Duodenal mucosa (tissue), 2 donors: ENCODE measurements around the gene PRR23E.

Experiments
- H3K27ac ChIP-seq: one replicate; pipeline ENCODE4 v1.7.0; 2013; ENCODE audit warnings: low read depth, low read length
- H3K27me3 ChIP-seq, 2 donors: one replicate each; pipeline ENCODE4 v1.7.0; 2013; ENCODE audit warnings: low read length in 2 of 2, control low read depth in 1 of 2; ENCODE audit not compliant: insufficient read depth in 2 of 2, control insufficient read depth in 1 of 2
- H3K36me3 ChIP-seq, 2 donors: one replicate each; pipeline ENCODE4 v1.7.0; 2013; ENCODE audit warnings: low read length in 2 of 2, control low read depth in 1 of 2; ENCODE audit not compliant: insufficient read depth in 2 of 2, control insufficient read depth in 1 of 2
- H3K4me1 ChIP-seq, 2 donors: one replicate each; pipeline ENCODE4 v1.7.0; 2013; ENCODE audit warnings: low read length in 2 of 2, control low read depth in 1 of 2; ENCODE audit not compliant: insufficient read depth in 2 of 2, control insufficient read depth in 1 of 2
- H3K4me3 ChIP-seq, 2 donors: one replicate each; pipeline ENCODE4 v1.7.0; 2013; ENCODE audit warnings: low read length in 2 of 2, low read depth in 1 of 2
- H3K9ac ChIP-seq, 2 donors: one replicate each; pipeline ENCODE4 v1.7.0; 2013; ENCODE audit warnings: low read length in 2 of 2, low read depth in 1 of 2
- H3K9me3 ChIP-seq, 2 donors: one replicate each; pipeline ENCODE4 v1.7.0; 2013; ENCODE audit warnings: low read length in 2 of 2, control low read depth in 1 of 2; ENCODE audit not compliant: control insufficient read depth in 1 of 2

PRR23E gene

DNA sequence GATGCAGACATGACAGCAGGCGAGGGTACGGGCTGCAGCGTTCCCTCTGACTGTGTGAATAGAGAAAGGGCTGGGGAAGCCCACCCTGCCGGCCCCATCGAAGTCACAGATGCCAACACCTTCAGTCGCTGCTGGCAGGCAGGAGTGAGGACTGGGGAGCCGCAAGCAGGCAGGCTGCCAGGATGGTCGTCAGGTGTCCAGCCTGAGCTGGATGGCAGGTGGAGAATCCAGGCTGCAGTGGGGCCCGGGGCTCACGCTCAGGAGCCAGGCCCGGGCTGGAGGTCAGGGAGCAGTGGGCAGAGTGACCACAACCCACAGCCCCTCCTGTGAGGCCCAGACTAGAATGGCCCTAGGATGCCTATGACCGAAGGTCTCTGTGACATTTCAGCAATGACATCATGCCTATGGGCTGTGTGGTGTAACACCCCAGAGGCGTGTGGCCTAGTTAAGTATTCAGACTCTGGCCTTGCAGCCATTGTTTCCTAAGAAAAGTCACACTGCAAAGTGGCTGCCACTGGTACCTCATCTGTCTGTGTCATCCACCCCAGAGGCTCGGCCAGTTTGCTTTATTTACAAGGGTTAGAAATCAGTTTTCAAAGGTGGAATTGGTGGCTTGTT is 15.7 kb downstream of the PRR23E start:
- Histone ChIP-seq H3K9me3 (no peaks in the 10 kb centered on the region), H3K4me3 (no peak overlapping the region), H3K27ac (no peak overlapping the region), H3K4me1 (no peaks in the 10 kb centered on the region), H3K9ac (no peak overlapping the region), H3K27me3 (no peaks in the 10 kb centered on the region), H3K36me3 (no peaks in the 10 kb centered on the region)

DNA sequence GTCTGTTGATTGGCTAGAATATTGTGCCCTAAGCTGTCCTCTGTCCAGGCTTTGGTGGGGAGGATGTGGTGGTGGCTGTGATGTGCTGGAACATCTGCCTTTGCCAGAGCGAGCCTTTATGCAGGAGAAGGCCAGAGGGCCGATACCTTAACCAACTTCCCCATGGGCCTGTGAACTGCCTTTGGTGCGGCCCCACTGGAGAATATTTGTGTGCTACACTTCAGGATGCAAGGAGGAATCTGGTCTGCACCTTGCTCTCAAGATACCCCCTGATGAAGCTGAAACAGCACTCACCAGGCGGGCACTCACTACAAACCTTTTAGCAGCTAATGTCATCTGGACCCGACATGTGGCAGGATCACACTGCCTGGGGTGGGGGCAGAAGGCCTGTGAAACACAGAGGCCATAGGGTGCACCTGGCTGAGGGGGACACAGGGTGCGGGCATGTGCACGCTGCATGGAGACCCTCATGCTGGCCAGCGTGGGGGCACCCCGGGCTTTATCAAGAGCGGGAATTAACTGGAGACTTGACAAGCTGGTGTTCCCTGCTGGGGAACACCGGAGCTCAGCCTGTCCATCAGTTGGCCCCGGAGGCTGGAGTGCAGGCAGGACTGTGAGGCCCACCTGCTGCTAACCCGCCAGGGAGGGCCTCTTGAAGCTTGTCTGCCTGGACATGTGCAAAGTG is 16.4 kb downstream of the PRR23E start:
- H3K36me3 ChIP-seq, result no peaks in the 10 kb centered on the region
- H3K4me1 ChIP-seq, result no peaks in the 10 kb centered on the region
- H3K27me3 ChIP-seq, result no peaks in the 10 kb centered on the region
- no peaks in the 10 kb centered on the region for H3K9me3 ChIP-seq
- H3K9ac ChIP-seq, result no peak overlapping the region
- H3K27ac ChIP-seq, result no peak overlapping the region
- H3K4me3 ChIP-seq, result no peak overlapping the region

DNA sequence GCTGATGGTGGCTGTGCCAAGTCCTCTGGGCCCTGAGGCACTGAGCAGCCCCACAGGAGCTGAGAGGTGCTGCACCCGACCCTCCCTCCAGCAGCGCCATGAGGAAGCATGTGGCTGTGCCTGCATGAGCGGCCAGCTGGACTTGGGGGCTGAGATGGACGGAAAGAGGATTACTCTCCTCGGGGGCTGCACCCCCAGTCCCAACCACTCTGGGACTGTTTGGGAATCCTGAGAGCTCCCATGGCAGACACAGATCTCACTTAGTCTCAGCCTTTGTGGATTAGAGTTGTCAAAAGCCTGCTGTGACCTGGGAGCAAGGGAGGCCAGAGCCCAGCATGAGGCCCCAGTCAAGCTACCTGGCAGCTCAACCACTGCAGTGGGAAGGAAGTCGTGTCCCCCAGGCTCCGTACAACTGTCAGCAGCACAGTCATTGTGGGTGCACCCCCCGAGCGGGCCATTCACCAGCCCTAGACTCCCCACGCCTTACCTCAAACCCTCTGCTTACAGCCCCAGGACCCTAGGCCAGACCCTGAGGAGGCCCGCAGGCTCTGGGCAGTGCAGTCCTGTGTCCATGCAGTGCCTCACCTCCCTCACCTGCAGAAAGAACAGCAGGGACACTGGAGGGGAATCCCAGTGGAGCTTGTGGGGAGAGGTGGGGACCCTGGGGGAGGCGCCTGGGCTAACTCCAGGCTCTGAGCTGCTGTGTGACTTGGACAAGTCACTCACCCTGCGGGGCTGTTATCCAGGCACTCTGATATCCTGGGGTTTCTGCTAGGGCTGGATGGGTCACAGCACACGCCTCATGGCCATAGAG is 17.1 kb downstream of the PRR23E start:
- no peak overlapping the region for H3K9ac ChIP-seq
- no peaks in the 10 kb centered on the region for H3K36me3 ChIP-seq
- H3K4me1 ChIP-seq, result no peaks in the 10 kb centered on the region
- no peak overlapping the region for H3K4me3 ChIP-seq
- H3K27me3 ChIP-seq, result peaks cover 0 to 3% of the 10 kb centered on the region in 2 donors
- no peak overlapping the region for H3K27ac ChIP-seq
- H3K9me3 ChIP-seq, result no peaks in the 10 kb centered on the region

DNA sequence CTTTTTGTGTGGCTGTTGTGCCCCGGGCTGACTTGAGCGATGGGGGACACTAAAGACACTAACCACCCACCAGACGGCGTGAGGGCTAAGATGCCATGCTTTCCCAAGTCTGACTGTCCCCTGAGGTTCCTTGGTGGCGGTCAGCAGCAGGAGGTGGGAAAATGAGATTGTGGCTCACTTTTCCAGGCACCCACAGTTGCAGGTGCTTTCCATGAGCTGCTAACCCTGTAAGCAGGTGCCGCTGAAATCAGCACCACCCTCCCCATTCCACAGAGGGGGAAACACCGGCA is 17.7 kb downstream of the PRR23E start:
- peaks cover 0 to 3% of the 10 kb centered on the region in 2 donors for H3K27me3 ChIP-seq
- no peak overlapping the region for H3K9ac ChIP-seq
- H3K36me3 ChIP-seq, result no peaks in the 10 kb centered on the region
- no peaks in the 10 kb centered on the region for H3K4me1 ChIP-seq
- no peak overlapping the region for H3K27ac ChIP-seq
- H3K9me3 ChIP-seq, result no peaks in the 10 kb centered on the region
- no peak overlapping the region for H3K4me3 ChIP-seq

DNA sequence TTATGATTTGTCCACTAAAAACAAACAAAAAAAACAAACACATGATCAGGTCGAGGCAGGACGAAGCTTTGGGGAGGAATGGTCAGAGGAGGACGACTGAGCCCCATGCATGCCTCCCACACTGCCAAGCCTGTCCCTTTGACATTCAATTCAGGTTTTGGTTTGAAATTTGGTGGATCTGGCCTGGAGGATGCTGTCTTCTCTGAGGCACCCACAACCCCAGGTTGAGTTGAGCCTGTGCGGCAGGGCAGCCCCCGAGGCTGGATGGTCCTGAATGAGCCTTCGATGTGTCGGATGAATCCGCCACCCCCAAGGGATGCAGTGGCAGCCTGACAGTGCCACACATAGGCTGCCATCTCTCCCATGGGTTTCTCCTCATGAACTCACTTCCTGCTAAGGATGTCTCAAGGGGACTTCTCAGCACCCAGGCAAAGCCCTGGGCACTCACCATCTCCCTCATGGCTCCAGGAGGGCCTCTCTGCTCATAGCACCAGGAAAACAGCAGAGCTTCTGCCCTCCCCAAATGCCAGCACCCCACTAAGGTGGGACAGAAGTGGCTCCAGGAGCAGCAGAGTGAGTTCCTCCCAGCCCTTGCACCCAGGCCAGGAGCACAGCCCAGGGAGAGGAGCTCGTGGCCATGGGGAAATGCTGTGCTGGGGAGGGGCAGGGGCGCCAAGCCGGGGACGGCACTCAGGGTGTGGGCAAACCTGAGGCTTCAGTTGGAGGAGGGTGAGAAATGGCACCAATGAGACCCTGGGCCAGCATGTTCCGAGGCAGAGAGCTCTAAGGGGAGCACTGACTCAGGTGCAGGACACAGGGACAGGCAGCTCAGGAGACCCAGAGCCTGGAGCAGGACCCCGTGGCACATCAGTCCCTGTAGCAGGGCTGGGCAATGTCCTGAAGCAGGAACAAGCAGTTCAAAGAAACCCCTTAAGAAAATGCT is 18.5 kb downstream of the PRR23E start:
- H3K27ac ChIP-seq, result no peak overlapping the region
- H3K4me1 ChIP-seq, result no peaks in the 10 kb centered on the region
- no peaks in the 10 kb centered on the region for H3K9me3 ChIP-seq
- H3K9ac ChIP-seq, result no peak overlapping the region
- H3K36me3 ChIP-seq, result no peaks in the 10 kb centered on the region
- no peak overlapping the region for H3K4me3 ChIP-seq
- peaks cover 0 to 3% of the 10 kb centered on the region in 2 donors for H3K27me3 ChIP-seq

DNA sequence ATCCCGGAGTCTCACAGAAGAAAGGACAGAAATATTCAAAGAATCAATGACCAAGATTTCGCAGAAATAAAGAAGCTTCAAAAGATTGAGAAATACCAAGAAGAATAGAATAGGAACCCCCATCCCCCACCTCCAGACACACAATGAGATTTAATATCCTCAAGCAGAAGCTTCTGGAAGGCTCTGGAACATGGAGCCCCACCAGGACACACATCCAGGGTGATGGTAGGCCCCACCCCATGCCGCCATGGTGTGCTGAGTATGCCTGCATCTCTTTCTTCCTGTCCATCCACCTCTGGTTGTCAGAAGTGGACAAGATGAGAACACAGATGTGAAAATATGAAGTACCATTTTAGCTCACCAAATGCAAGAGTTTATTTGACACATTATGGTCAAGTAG is 19.3 kb downstream of the PRR23E start:
- H3K36me3 ChIP-seq, result no peaks in the 10 kb centered on the region
- H3K9ac ChIP-seq, result no peak overlapping the region
- no peak overlapping the region for H3K27ac ChIP-seq
- no peak overlapping the region for H3K4me3 ChIP-seq
- H3K4me1 ChIP-seq, result no peaks in the 10 kb centered on the region
- peaks cover 0 to 3% of the 10 kb centered on the region in 2 donors for H3K27me3 ChIP-seq
- H3K9me3 ChIP-seq, result no peaks in the 10 kb centered on the region

DNA sequence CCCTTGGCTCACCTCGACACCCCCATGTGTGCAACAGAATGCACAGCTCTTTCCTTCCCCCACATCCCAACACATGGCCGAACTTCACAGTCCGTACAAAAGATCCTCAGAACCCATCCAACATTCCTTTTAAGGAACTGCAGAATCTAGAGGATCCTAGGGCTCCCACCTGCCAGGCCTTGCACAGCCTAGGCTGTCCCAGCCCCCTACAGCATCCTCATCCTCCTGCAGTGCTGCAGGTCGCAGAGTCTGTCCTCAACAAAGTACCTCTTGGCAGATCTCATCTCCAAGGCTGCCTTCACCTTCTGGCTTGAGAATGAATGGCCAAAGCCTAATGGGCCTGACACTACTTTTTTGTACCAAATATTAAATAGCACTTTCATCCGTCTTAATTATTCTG is 19.8 kb downstream of the PRR23E start:
- Histone ChIP-seq H3K9me3 (no peaks in the 10 kb centered on the region), H3K27me3 (peaks cover 2 to 5% of the 10 kb centered on the region in 2 donors), H3K36me3 (no peaks in the 10 kb centered on the region), H3K4me1 (no peaks in the 10 kb centered on the region), H3K9ac (no peak overlapping the region), H3K27ac (no peak overlapping the region), H3K4me3 (no peak overlapping the region)

DNA sequence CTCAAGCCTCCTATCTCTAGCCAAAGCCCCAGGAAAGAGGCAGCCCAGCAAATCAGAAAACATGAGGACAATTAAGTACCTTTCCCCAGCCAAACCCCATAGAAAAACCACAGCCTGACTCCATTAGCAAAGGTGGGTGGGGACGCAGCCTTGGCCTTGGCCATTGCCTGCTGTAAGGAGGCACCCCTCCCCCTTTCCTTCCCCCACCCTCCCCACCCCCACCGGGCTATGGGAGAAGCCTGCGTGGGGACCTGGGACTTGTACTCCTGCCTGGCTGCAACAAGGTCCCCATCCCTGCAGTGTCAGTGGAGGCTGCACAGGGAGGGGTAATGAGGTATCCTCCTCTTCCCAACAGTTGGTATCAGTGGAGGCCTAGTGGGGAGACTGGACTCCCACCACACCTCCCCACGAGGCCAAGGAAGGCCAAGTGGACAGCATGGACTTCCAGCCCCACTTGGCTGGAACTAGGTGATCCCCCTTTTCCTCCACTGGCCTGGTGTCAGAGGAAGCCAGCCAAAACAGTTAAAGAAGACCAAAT is 20.5 kb downstream of the PRR23E start:
- no peaks in the 10 kb centered on the region for H3K4me1 ChIP-seq
- H3K36me3 ChIP-seq, result no peaks in the 10 kb centered on the region
- H3K27me3 ChIP-seq, result peaks cover 5 to 12% of the 10 kb centered on the region in 2 donors
- no peak overlapping the region for H3K4me3 ChIP-seq
- H3K9ac ChIP-seq, result no peak overlapping the region
- H3K27ac ChIP-seq, result no peak overlapping the region
- no peaks in the 10 kb centered on the region for H3K9me3 ChIP-seq

DNA sequence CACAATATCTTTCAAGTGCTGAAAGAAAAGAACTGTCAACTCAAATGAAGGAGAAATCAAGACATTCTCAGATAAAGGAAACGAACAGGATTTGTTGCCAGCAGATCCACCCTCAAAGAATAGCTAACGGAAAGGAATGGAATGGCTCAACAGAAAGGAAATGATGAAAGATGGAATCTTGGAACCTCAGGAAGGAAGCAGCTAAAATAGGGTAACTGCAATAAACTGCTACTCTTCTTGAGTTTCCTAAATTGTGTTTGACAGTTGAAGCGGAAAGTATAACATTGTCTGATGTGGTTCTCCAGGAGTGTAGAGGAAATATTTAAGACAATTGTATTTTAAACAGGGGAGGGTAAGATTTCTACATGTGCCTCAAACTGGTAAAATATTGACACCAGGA is 22.0 kb downstream of the PRR23E start:
- H3K9ac ChIP-seq, result no peak overlapping the region

More for the DNA sequence above, 22.0 kb downstream of the PRR23E start:
- no peak overlapping the region for H3K27ac ChIP-seq
- H3K4me3 ChIP-seq, result no peak overlapping the region
- H3K9me3 ChIP-seq, result no peaks in the 10 kb centered on the region
- no peaks in the 10 kb centered on the region for H3K4me1 ChIP-seq
- H3K36me3 ChIP-seq, result no peaks in the 10 kb centered on the region
- peaks cover 5 to 16% of the 10 kb centered on the region in 2 donors for H3K27me3 ChIP-seq
